ENCODE results near the gene HNRNPD.

DNA sequence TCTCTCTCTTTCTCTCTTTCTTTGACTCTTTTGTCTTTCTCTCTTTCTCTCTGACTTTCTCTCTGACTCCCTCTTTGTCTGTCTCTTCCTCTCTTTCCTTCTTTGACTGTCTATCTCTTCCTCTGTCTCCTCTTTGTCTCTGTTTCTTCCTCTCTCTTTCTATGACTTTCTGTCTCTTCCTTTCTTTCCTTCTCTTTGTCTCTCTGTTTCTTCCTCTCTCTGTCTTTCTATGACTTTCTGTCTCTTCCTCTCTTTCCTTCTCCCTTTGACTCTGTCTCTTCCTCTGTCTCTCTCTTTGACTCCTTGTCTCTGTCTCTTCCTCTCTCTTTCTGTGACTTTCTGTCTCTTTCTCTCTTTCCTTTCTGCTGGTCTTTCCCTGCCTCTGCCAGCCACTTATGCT is 38.7 kb downstream of the HNRNPD start:
- TF ChIP-seq EP300 (conservative IDR thresholded peaks at IDR 0.05; ENCODE audit: poor library complexity, severe bottlenecking): no peak
- TF ChIP-seq, protein P1, sequence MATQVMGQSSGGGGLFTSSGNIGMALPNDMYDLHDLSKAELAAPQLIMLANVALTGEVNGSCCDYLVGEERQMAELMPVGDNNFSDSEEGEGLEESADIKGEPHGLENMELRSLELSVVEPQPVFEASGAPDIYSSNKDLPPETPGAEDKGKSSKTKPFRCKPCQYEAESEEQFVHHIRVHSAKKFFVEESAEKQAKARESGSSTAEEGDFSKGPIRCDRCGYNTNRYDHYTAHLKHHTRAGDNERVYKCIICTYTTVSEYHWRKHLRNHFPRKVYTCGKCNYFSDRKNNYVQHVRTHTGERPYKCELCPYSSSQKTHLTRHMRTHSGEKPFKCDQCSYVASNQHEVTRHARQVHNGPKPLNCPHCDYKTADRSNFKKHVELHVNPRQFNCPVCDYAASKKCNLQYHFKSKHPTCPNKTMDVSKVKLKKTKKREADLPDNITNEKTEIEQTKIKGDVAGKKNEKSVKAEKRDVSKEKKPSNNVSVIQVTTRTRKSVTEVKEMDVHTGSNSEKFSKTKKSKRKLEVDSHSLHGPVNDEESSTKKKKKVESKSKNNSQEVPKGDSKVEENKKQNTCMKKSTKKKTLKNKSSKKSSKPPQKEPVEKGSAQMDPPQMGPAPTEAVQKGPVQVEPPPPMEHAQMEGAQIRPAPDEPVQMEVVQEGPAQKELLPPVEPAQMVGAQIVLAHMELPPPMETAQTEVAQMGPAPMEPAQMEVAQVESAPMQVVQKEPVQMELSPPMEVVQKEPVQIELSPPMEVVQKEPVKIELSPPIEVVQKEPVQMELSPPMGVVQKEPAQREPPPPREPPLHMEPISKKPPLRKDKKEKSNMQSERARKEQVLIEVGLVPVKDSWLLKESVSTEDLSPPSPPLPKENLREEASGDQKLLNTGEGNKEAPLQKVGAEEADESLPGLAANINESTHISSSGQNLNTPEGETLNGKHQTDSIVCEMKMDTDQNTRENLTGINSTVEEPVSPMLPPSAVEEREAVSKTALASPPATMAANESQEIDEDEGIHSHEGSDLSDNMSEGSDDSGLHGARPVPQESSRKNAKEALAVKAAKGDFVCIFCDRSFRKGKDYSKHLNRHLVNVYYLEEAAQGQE (IDR thresholded peaks at IDR 0.05; ENCODE audit: borderline replicate concordance): no peak
